DMS153 treated with DMSO at 0.1 percent for 48 hours (cell line): ENCODE measurements around the gene MMAB.

Experiments
- DNase-seq: peaks from one replicate; lab custom pipeline; 2025; ENCODE audit not compliant: unreplicated experiment; lab: John Stamatoyannopoulos, UW

Gene MMAB

GRCh38 chr12:109541413-109541726 lies 31.9 kb downstream of the MMAB start:
- no peak for DNase-seq

GRCh38 chr12:109540526-109541412 lies 32.5 kb downstream of the MMAB start:
- DNase-seq, result no peak

GRCh38 chr12:109539508-109539907 lies 33.8 kb downstream of the MMAB start:
- DNase-seq, result no peak

DNA sequence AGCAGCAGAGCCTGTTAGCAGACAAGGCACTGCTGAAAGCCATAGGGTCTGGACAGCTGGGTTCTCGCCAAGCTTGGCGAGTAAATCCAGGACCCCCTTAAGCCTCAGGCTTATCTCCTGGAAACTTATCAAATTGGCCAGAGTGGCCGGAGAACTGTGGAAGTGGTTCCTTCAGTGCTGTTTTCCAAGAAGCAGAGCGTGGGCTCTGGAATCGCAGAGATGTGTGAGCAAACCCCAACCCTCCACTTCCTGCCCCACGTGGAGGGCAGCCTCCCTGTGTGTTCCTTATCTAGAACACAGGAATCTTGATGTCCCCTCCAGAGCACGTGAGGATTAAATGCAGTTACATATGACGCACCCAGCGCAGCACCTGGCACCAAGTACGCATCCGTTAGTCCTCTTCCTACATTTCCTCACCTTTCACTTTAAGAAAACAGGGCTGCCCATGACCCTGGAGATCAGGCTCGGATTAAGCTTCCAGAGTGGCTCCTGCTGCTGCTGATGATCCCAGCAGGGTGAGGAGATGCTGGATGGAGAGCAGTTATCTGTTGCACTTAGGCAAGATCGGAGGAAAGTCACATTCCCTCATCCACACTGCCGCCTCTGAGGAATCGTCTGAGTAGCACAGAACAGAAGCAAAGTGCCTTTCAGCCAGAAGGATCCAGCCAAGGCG lies 35.0 kb downstream of the MMAB start:
- no peak for DNase-seq

GRCh38 chr12:109537136-109537535 lies 36.2 kb downstream of the MMAB start:
- no peak for DNase-seq

DNA sequence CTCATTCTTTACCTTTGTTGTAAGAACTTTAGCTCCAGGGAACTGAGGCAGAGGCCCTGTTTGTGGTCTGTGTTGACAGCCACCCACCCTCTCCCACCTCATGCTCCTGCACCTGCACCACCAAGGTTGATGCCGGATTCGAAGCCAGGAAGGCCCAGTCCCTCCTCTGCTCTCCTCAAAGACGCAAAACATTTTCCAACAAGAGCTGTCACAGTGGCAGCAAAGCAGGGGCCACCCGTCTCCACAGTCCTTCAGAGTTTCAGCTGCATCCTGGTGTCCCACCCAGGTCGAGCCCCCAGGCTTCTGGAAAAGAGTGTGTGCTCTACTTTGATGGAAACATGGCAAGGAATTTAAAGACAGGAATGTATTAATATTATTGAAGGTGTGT lies 37.4 kb downstream of the MMAB start:
- DNase-seq, result no peak

- no peak for DNase-seq
These were observed 38.0 kb downstream of the MMAB start for GRCh38 chr12:109535231-109535862.

DNA sequence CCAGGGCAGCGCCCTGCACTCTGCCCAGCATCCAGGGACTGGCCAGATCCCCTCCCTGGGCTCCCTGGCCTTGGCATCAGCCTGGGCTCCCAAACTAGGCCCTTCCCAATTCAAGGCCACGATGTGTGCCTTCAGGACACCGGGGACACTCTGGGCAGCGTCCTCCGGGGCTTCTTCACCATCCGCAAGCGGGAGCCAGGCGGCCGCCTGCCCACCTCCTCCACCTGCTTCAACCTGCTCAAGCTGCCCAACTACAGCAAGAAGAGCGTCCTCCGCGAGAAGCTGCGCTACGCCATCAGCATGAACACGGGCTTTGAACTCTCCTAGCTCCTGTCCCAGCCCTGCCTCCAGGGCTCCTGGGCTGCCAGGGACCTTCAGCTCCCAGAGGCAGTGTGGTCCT lies 38.8 kb downstream of the MMAB start:
- no peak for DNase-seq

DNA sequence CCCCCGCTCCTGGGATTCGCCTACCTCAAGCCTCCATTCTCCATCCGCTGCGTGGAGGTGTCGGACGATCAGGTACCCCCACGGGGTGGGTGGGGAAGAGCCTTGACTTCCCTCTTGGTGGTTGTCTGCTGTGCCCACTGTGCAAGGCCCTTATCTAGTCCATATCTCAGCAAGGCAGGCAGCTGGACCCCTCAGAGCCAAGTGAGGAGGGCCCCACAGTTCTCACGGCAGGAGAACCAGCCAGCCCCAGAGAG lies 39.9 kb downstream of the MMAB start:
- DNase-seq, result no peak

DNA sequence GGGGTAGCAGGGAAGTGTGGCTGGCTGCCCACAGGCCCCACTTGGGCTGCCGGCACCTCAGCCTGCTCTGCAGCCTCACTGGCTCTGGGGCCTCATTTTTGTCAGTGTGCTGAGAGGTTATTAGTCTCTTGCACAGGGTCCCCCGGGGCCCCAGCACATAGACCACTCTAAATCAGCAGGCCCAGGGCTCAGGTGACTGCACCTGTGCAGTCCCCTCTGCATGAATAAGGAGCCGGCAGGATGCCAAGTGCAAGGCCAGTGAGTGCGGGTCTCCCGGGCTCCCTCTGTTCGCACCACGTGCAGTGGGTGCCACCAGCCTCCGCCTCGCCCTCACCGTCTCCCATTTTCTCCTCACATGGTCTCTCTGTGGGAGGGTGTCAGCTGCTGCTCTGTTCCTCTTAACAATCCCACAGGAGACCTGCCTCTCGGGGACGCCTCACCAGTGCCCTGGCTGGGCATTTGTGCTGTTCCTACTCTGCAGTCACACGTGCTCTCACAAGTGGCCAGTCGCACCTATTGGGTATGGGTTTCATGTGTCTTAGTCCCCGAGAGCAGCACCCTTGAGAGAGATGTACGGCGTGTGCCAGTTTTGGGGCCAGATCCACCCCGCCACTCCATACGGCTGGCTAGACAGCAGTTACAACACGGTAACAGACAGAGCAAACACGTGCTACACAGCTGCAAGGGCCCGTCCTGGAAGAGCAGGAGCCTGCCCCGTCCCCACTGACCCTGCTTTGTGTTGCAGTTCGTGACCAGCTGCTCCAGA lies 40.4 kb downstream of the MMAB start:
- DNase-seq, result no peak

- DNase-seq, result no peak
These were observed 41.9 kb downstream of the MMAB start for GRCh38 chr12:109531411-109531810.

DNA sequence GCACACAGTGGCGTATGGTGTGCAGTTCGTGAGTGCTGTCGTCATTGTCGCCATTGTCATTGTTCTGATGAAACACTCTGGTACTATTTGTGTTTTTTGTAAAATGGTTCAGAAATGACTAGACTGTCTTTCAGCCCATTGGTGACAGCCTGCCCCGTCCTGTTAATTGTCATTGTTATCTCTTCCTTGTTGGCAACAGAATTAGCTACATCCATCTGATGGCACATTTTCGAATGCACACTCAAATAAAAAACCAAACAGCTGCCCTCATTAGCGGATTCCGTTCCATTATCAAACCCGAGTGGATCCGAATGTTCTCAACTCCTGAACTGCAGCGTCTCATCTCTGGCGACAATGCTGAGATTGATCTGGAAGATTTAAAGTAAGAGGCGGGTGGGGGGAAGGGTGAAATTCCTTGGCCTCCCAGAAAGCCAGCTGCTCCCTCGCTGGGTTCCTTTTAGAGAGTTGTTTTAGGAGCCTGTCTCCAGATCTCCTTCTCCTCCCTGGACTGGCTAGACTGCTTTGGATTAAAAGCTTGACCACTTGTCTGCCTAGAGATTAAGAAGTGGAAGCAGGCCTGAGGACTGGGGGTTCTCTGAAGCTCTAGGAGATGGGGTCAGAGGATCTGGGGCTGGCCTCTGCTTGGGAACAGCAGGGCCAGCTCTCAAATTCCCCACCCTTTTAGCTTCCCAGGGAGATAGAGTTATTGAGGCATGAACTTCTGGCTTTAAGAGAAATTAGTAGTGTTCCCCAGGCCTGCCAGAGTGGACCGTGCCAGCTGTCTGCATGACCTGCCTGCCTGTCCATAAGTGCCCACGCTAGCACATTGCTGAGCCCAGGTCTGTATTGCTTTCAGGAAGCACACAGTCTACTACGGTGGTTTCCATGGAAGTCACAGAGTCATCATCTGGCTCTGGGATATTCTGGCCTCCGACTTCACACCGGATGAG lies 43.3 kb downstream of the MMAB start:
- no peak for DNase-seq

DNA sequence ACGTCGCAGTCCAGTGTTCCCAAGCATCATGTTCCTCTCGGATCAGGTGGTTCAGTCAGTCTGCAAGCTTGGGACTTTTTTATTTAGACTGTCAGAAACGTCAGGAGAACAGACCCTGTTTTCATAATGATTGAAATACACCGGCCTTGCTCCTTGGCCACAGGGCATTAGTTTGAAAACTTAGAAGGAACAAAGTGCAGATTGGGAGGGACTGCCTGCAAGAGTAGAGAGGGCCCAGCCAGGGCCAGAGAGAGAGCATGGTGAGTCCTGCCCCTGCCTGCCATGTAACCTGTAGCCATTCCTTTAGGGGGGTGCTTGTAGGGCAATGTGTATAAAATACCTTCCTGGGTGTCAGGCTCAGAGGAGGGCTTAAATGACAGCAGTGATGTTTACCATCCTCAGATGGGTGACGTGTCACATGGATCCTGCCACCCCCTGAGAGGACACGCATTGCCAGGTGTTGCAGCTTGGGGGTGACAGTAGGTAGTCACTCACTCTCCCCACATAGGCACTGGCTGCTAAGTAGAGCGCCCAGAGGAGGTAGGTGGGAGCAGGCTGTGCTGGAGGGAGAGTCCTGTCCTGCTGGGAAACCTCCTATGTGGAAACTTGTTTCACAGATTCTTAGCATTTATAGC lies 45.7 kb downstream of the MMAB start:
- no peak for DNase-seq

DNA sequence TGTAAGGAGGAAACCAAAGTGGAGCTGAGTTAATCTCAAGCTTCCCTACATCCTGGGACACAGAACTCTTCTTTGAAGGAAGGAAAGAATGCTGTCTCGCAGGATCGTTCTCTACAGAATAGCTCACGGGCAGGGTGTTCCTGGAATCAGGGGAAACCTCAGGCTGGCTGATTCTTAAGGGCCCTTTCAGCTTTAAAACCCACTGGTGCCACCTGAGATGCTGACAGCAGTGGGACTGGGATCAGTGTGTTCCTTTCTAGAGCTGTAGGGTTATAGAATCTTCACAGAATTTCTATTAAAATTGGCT lies 48.1 kb downstream of the MMAB start:
- no peak for DNase-seq

GRCh38 chr12:109524466-109525278 lies 48.6 kb downstream of the MMAB start:
- no peak for DNase-seq

DNA sequence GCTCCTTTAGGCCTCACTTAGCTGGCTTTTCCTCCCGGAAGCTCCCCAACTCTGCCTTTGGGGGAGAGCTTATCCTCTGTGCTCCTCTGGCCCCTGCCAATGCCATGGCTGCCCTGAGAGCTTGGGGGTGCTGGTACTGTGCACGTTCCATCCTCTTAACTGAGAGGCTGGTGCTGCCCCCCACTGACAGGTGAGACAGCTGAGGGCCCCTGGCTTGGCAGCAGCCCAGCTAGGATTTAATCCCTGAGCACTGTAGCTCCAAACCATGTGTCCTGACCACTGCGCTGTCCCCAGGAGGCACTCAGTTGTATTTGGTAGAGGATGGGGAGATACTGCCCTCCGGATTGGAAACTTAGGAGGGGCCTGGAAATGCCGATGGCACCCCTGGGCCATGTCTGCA lies 49.8 kb downstream of the MMAB start:
- no peak for DNase-seq

GRCh38 chr12:109523071-109523470 lies 50.2 kb downstream of the MMAB start:
- no peak for DNase-seq

DNA sequence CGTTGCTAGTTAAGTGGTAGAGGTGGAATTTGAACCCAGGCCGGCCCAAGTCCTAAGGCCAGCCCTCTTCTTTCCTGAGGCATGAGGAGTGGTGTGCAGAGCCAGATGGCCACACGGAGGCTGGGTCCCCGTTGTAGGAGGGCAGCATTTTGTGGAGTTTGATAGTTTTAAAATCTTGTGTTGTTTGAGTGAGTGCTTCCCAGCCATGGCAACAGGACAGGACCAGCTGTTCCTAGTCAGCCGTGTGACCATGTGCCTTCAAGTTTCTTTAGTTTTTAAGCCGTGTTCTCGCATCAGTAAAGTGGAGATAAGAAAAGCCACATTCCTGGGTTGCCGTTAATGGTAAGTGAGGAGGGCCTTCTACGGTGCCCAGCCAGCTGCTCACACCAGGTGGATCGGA lies 51.5 kb downstream of the MMAB start:
- DNase-seq, result no peak

DNA sequence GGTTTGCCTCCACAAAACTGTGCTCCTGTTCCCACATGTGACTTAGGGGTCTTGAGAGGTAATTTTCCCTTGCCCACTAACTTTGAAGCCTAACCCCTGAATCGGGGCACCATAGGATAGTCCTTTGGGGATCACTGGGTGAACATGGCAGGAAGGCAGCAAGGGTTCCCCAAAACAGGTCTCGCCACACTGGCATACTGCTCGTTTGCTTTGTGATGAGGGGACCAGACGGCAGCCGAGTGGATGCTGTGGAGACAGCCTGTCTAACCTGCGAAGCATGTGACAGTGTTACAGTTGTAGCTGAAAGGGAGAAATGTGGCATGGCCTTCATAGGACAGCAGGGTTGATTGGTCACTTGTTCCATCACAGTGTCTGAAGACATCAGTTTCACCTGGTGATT lies 53.5 kb downstream of the MMAB start:
- DNase-seq, result no peak
